ENCODE measurements around the gene PBXIP1.

Gene PBXIP1

GRCh38 chr1:154941333-154942013 lies 14.4 kb downstream of the PBXIP1 start:
- DNase-seq (ENCODE audit: insufficient read length, low spot score) (no peak), FAIRE-seq (no peak)
- TF ChIP-seq CTCF (IDR thresholded peaks at IDR 0.05; ENCODE audit: insufficient read depth, missing control alignments), result no peak

GRCh38 chr1:154940651-154941194 lies 15.2 kb downstream of the PBXIP1 start:
- TF ChIP-seq CTCF (IDR thresholded peaks at IDR 0.05; ENCODE audit: insufficient read depth, missing control alignments), result no peak
- no peak for FAIRE-seq
- DNase-seq (ENCODE audit: insufficient read length, low spot score), result no peak

- FAIRE-seq (no peak), DNase-seq (ENCODE audit: insufficient read length, low spot score) (no peak)
- no peak for TF ChIP-seq CTCF (IDR thresholded peaks at IDR 0.05; ENCODE audit: insufficient read depth, missing control alignments)
These were observed 15.7 kb downstream of the PBXIP1 start for GRCh38 chr1:154940213-154940560.

GRCh38 chr1:154938604-154939399 lies 17.1 kb downstream of the PBXIP1 start:
- DNase-seq (ENCODE audit: insufficient read length, low spot score), result no peak
- no peak for FAIRE-seq
- no peak for TF ChIP-seq CTCF (IDR thresholded peaks at IDR 0.05; ENCODE audit: insufficient read depth, missing control alignments)

GRCh38 chr1:154937988-154938386 lies 17.9 kb downstream of the PBXIP1 start:
- FAIRE-seq (no peak), DNase-seq (ENCODE audit: insufficient read length, low spot score) (no peak)
- TF ChIP-seq CTCF (IDR thresholded peaks at IDR 0.05; ENCODE audit: insufficient read depth, missing control alignments), result no peak

GRCh38 chr1:154937085-154937987 lies 18.6 kb downstream of the PBXIP1 start:
- no peak for FAIRE-seq
- DNase-seq (ENCODE audit: insufficient read length, low spot score), result peak; percentile 93
- peak; percentile 3 for TF ChIP-seq CTCF (IDR thresholded peaks at IDR 0.05; ENCODE audit: insufficient read depth, missing control alignments)

Data from D721Med (cell line).